ENCODE measurements around the gene GFI1. TPM values are rescaled to one million over a fixed set of nuclear protein-coding genes. Genes with fewer than 3 reads are reported as not detected.
A peak's percentile ranks its signal among the peaks of the same experiment; 100 is the strongest.

GFI1 gene
- total and polyA plus RNA-seq, 2 of the 8 experiments (the other 6 are each of a cell fraction or from before 2014, with no cell fraction given) = 0.08 to 0.17 TPM

GRCh38 chr1:92484472-92485380, 2.0 kb downstream of the GFI1 start:
- Histone ChIP-seq H4K20me1 (replicated peaks in 1 of 2; ENCODE audit: control insufficient read depth in 1 of 2, insufficient read depth in 2 of 2, low read length in 2 of 2) (peaks cover 1 to 13% of the 10 kb centered on the region in 2 experiments), H3K23me2 (ENCODE audit: low read depth, low read length) (peaks cover 25% of the 10 kb centered on the region; the same call in 1 of the 2 replicates), H2BK15ac (ENCODE audit: low read length) (0 out of 2 replicates have a peak overlapping the region, but pooled peaks have one; percentile 72), H3K27me3 (replicated peaks in 1 of 4; ENCODE audit: control insufficient read depth in 3 of 4, extremely low read depth in 1 of 4, insufficient read depth in 3 of 4, low read length in 3 of 4) (peaks cover 81 to 97% (median 92%) of the 10 kb centered on the region in 4 experiments), H3K4me2 (ENCODE audit: insufficient read depth in 1 of 2, low read depth in 2 of 2, low read length in 2 of 2) (peak overlapping the region; percentile 81 to 97), H2BK5ac (ENCODE audit: low read depth, low read length) (no peak overlapping the region), H3K23ac (ENCODE audit: insufficient read length) (no peak overlapping the region), H2BK20ac (ENCODE audit: low read length) (no peak overlapping the region), H2AK5ac (ENCODE audit: low read depth, low read length) (no peak overlapping the region), H3K4me1 (replicated peaks in 1 of 4; ENCODE audit: control insufficient read depth in 3 of 4, insufficient read depth in 4 of 4, low read length in 3 of 4) (peaks cover 0 to 54% (median 29%) of the 10 kb centered on the region in 4 experiments; a peak in 6 of 7 replicates), H3K79me2 (ENCODE audit: control insufficient read depth in 1 of 2, insufficient read depth in 2 of 2, low read length in 2 of 2) (no peaks in the 10 kb centered on the region), H3K79me1 (ENCODE audit: low read depth, low read length) (no peaks in the 10 kb centered on the region), H3K9ac (replicated peaks in 1 of 4; ENCODE audit: extremely low read depth in 1 of 4, low read depth in 3 of 4, low read length in 3 of 4) (no peak overlapping the region), H2AFZ (ENCODE audit: low read length) (no peak overlapping the region), H4K8ac (ENCODE audit: extremely low read depth, insufficient read depth, low read length) (0 out of 2 replicates have a peak overlapping the region, but pooled peaks have one; percentile 9), H3K36me3 (ENCODE audit: control insufficient read depth in 2 of 4, insufficient read depth in 4 of 4, low read length in 3 of 4) (peaks cover 0 to 8% (median 0%) of the 10 kb centered on the region in 4 experiments; a peak in 1 of 8 replicates), H3K56ac (replicated peaks; ENCODE audit: insufficient read length, low read depth, low read length) (no peak overlapping the region), H2BK12ac (ENCODE audit: low read depth, low read length) (0 out of 2 replicates have a peak overlapping the region, but pooled peaks have one; percentile 9), H3K14ac (ENCODE audit: insufficient read length) (no peak overlapping the region), H4K5ac (ENCODE audit: insufficient read length, low read depth, low read length) (no peak overlapping the region), H3K4ac (replicated peaks; ENCODE audit: insufficient read length, low read depth, low read length) (no peak overlapping the region), H2BK120ac (replicated peaks; ENCODE audit: low read depth, low read length) (no peak overlapping the region), H3K9me3 (ENCODE audit: insufficient read depth in 2 of 2, low read depth in 1 of 2, low read length in 1 of 2) (peaks cover 0 to 7% of the 10 kb centered on the region in 2 experiments; a peak in 1 of 4 replicates), H4K91ac (replicated peaks; ENCODE audit: insufficient read length, low read length) (no peak overlapping the region), H3K18ac (ENCODE audit: extremely low read depth, low read length) (no peak overlapping the region), H3K27ac (ENCODE audit: low read depth, low read length) (no peak overlapping the region), H3K4me3 (ENCODE audit: extremely low read depth in 1 of 4, insufficient read depth in 2 of 4, low read depth in 3 of 4, low read length in 4 of 4) (peak overlapping the region; percentile 35 to 63 (median 47))
- ChIA-PET POLR2A (ENCODE audit: partially characterized antibody) (interaction anchor here (1.0 kb wide), 1 partner anchor 21 kb away, joined by 3 read pairs; no protein-coding TSS in a partner anchor), CTCF (ENCODE audit: partially characterized antibody) (interaction anchor here (0.6 to 2.0 kb wide), 13 partner anchors 9 to 347 kb away, joined by 3 to 5 read pairs (median 4); partner anchors contain the start of gene RPL5)
- WGBS, 2 experiments (ENCODE audit: extremely low coverage in 1 of 2, insufficient coverage in 1 of 2, insufficient read length in 1 of 2, insufficient replicate concordance in 2 of 2, low coverage in 1 of 2, low lambda C conversion rate in 2 of 2, missing lambda C conversion rate in 1 of 2) = 3% methylated on average over 59 of the region's 65 CpGs; no CpG with 5 or more reads in 1 of the 2 experiments
- DNase-seq (ENCODE audit: low read depth in 1 of 2, low spot score in 2 of 2) (peak in 1 of 2 experiments; percentile 79), FAIRE-seq (no peak)
- no peak for TF ChIP-seq ATF3 (IDR thresholded peaks at IDR 0.05; ENCODE audit: insufficient read depth, low read depth, low read length)
- no peak for TF ChIP-seq ZNF274 (IDR thresholded peaks at IDR 0.05; ENCODE audit: borderline replicate concordance, extremely low read depth, low read length)
- TF ChIP-seq TCF12 (IDR thresholded peaks at IDR 0.05; ENCODE audit: low read depth, low read length) = no peak
- TF ChIP-seq EZH2 (IDR thresholded peaks at IDR 0.05; ENCODE audit: low read depth, low read length, severe bottlenecking) = peak; percentile 91
- no peak for TF ChIP-seq SRF (IDR thresholded peaks at IDR 0.05; ENCODE audit: low read depth, low read length)
- no peak for TF ChIP-seq ATF2 (IDR thresholded peaks at IDR 0.05; ENCODE audit: low read length)
- peak; percentile 83 for TF ChIP-seq RNF2 (IDR thresholded peaks at IDR 0.05; ENCODE audit: borderline replicate concordance, low read depth, low read length, missing control alignments, poor library complexity, severe bottlenecking)

All from H1 (cell line).